ENCODE results near the gene LTBP1.

Gene LTBP1

DNA sequence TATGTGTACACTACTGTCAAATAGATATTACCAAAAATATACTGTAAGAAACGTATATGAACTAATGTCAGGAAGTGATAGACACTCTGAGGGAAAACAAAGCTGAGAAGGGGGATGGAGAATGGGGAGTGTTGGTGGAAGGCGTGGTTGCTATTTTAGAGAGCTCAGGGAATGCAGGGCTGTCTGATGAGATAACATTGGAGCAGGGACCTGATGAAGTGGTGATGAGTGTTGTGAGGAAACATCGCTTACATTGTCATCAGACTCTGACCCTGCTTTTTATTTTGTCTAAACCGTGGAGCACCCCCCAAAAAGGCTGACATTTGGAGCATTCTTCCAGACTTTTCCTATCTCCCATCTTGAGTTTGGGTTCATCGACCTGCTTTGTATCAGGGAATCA, 194.7 kb downstream of the LTBP1 start:
- no peak overlapping the region for H3K27ac ChIP-seq
- ChIA-PET POLR2A (ENCODE audit: low non-redundant PET) (no interaction called here), CTCF (no interaction called here)
- TF ChIP-seq, protein P1, sequence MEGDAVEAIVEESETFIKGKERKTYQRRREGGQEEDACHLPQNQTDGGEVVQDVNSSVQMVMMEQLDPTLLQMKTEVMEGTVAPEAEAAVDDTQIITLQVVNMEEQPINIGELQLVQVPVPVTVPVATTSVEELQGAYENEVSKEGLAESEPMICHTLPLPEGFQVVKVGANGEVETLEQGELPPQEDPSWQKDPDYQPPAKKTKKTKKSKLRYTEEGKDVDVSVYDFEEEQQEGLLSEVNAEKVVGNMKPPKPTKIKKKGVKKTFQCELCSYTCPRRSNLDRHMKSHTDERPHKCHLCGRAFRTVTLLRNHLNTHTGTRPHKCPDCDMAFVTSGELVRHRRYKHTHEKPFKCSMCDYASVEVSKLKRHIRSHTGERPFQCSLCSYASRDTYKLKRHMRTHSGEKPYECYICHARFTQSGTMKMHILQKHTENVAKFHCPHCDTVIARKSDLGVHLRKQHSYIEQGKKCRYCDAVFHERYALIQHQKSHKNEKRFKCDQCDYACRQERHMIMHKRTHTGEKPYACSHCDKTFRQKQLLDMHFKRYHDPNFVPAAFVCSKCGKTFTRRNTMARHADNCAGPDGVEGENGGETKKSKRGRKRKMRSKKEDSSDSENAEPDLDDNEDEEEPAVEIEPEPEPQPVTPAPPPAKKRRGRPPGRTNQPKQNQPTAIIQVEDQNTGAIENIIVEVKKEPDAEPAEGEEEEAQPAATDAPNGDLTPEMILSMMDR (conservative IDR thresholded peaks at IDR 0.05; ENCODE audit: low read depth), result no peak
- no peak for DNase-seq (ENCODE audit: low spot score)

DNA sequence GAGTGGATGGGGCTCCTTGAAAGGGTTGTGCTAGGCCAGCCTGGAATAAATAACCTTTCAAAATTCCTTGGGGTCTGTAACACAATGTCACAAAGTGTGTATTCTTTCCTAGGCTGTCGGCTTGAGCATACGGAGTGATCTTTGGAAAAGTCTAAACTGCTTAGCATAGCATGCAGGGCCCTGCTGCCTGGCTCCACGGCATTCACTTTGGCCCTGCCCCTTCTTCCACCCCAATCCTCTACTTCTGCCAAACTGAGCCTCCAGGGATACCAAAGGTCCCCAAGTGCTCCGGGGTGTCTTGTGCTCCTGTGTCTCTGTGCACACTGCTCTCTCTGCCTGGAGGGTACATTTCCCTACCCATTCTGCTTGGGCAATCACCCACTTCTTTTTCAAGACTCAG, 196.1 kb downstream of the LTBP1 start:
- no peak for DNase-seq (ENCODE audit: low spot score)
- CTCF ChIA-PET, result no interaction called here
- H3K27ac ChIP-seq, result no peak overlapping the region
- POLR2A ChIA-PET (ENCODE audit: low non-redundant PET), result no interaction called here
- TF ChIP-seq, protein P1 (conservative IDR thresholded peaks at IDR 0.05; ENCODE audit: low read depth), result no peak

DNA sequence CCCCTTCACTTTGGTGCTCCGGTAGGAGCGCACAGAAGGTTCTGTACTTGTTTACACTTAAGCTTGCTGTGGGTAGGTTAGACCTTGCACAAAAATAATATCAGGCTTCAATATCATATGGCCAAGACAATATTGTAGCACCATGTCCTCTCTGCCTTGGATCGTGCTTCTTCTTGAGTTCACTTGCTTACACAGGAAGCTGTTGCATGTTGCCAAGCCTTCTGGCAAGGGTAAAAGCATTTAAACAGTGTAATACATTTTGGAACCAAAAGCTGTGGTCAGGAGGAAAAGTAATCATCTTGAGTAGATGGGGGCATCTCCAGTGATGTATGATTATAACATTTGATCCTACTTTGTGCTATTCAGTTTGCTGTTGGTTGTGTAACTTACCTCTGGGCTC, 197.5 kb downstream of the LTBP1 start:
- TF ChIP-seq, protein P1 (conservative IDR thresholded peaks at IDR 0.05; ENCODE audit: low read depth), result no peak
- ChIA-PET CTCF (interaction anchor here (0.6 kb wide), 1 partner anchor 158 kb away, joined by 5 read pairs; no protein-coding TSS in a partner anchor), POLR2A (ENCODE audit: low non-redundant PET) (no interaction called here)
- no peak overlapping the region for H3K27ac ChIP-seq
- no peak for DNase-seq (ENCODE audit: low spot score)

DNA sequence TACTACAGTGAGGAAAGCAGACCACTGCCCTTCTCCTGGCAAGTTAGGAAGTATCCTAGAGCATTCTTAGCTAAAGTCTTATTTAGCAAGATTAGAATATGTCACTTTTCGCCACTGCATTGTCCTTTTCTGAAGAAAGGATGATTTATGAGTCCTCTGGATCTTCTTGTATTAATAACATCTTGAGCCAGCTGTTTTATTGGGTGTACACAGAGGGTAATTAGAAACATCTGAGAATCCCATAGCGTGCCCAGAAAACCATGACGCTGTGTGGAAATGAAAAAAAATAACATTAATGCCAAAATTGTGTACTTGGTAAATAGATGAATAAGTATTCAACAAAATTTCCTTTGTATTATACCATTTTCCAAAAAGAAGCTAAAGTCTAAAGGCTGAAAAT, 198.7 kb downstream of the LTBP1 start:
- ChIA-PET CTCF (no interaction called here), POLR2A (ENCODE audit: low non-redundant PET) (no interaction called here)

DNA sequence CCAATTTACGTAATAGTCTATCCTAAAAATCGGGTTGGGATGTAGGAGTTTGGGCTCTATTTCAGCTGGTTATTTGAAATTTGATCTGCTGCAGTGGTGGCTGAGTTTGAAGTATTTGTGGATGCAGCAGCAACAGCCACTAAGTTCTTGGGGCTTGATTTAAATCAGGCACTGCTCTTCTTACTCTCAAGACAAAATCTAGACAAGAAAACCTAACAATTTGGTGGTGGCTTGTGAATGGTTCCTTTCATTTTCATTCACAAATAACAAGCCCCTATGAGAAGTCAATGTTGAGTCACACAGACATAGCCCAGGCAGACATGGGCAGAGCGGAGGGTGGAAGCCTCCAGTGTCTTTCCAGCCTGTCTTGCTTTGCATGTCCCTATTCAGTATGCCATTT, 199.3 kb downstream of the LTBP1 start:
- CTCF ChIA-PET, result no interaction called here
- POLR2A ChIA-PET (ENCODE audit: low non-redundant PET), result no interaction called here
- no peak for DNase-seq (ENCODE audit: low spot score)
- H3K27ac ChIP-seq, result no peak overlapping the region
- TF ChIP-seq, protein P1 (conservative IDR thresholded peaks at IDR 0.05; ENCODE audit: low read depth), result no peak

More for the DNA sequence above, 198.7 kb downstream of the LTBP1 start:
- TF ChIP-seq, protein P1 (conservative IDR thresholded peaks at IDR 0.05; ENCODE audit: low read depth), result no peak
- no peak overlapping the region for H3K27ac ChIP-seq
- DNase-seq (ENCODE audit: low spot score), result no peak

DNA sequence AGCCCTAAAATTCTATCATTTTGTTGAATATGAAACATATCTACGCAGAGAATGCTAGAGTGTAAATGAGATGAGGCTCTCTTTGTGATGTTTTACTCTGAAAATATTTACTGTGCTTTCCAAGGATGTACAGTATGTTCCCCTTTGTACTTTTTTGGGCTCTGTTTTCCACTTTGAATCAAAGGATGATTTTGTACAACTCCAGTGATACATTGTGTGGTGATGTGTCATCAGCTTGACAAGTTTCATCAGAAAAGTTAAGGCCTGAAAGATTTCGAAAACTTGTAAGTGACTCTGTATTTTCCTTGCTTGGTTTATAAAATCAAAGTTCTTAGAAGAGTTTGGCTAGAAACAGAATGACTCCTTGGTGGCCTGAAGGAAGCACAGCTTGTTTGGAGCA, 206.3 kb downstream of the LTBP1 start:
- TF ChIP-seq, protein P1 (conservative IDR thresholded peaks at IDR 0.05; ENCODE audit: low read depth), result no peak
- ChIA-PET POLR2A (ENCODE audit: low non-redundant PET) (no interaction called here), CTCF (no interaction called here)
- H3K27ac ChIP-seq, result no peak overlapping the region
- DNase-seq (ENCODE audit: low spot score), result peak; percentile 19

DNA sequence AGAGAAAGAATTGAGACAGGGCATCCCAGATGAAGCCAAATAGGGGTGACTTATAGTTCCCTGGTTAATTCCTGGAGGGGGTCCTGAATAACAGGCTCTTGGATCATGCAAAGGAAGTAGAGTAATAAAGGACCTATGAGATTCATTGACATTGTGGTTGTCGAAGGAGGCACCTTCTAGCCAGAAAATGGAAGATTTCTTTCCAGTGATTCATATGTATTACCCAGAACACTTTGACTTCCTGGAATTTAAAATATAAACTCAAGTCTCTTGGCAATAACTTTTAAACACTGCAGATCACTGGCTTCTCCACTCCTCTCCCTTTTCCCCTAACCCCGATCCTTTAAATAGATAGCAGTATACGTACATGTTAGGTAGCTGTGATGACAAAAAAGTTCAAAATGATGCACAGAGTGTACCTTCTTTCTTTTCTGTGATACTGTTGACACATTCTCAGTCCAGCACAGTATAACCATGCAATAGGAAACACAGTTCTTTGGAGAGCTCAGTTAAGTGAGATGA, 211.8 kb downstream of the LTBP1 start:
- ChIA-PET POLR2A (ENCODE audit: low non-redundant PET) (no interaction called here), CTCF (no interaction called here)
- TF ChIP-seq, protein P1 (conservative IDR thresholded peaks at IDR 0.05; ENCODE audit: low read depth), result no peak
- peak overlapping the region; percentile 61; the same call in 1 of the 2 replicates for H3K27ac ChIP-seq
- peak; percentile 28 for DNase-seq (ENCODE audit: low spot score)

Measured in RWPE1 (cell line).